Measurements from ENCODE around the gene MUSK. TPM values are rescaled to one million over a fixed set of nuclear protein-coding genes. Genes with fewer than 3 reads are reported as not detected.

The MUSK gene
- total RNA-seq (2022; extraction: Qiagen RNA extraction), result not detected in 5 replicates

GRCh38 chr9:110668570-110669167 is at the start of gene MUSK:
TSS of gene MUSK (plus strand) at chr9:110668791. CDS start at chr9:110668905, 114 bp downstream.

Other genes with a start within 250 kb of the MUSK start
- gene SVEP1, start 89.0 kb upstream of the MUSK start, total RNA-seq (2022; extraction: Qiagen RNA extraction), result 1.6 to 2.0 TPM (median 1.7 TPM) in 5 replicates

Data from A549 treated with Hydrocortisone at 1 μM for 4 hours (cell line).